GM18861 (cell line): ENCODE data around the gene SPTA1.

Experiments
- ATAC-seq: cut with Tn5 transposase; IDR thresholded peaks from one replicate; pipeline ENCODE4 v1.9.1; 2021; ENCODE audit not compliant: unreplicated experiment

The SPTA1 gene

GRCh38 chr1:158687037-158687436 is 522 bp upstream of the SPTA1 start:
- no peak for ATAC-seq

GRCh38 chr1:158685085-158685484 is 1.4 kb downstream of the SPTA1 start:
- ATAC-seq: no peak

- no peak for ATAC-seq
These were observed 4.9 kb downstream of the SPTA1 start for GRCh38 chr1:158681606-158682005.

GRCh38 chr1:158679289-158679688 is 7.2 kb downstream of the SPTA1 start:
- ATAC-seq: no peak

GRCh38 chr1:158675563-158676323 is 10.8 kb downstream of the SPTA1 start:
- no peak for ATAC-seq

GRCh38 chr1:158674302-158674701 is 12.2 kb downstream of the SPTA1 start:
- no peak for ATAC-seq

GRCh38 chr1:158666037-158666436 is 20.5 kb downstream of the SPTA1 start:
- no peak for ATAC-seq

- ATAC-seq: no peak
These were observed 31.9 kb downstream of the SPTA1 start for GRCh38 chr1:158654571-158654970.

- no peak for ATAC-seq
These were observed 32.4 kb downstream of the SPTA1 start for GRCh38 chr1:158654086-158654485.

- no peak for ATAC-seq
These were observed 33.7 kb downstream of the SPTA1 start for GRCh38 chr1:158652721-158653334.

- ATAC-seq: no peak
These were observed 37.5 kb downstream of the SPTA1 start for GRCh38 chr1:158649052-158649451.

GRCh38 chr1:158646465-158646864 is 40.0 kb downstream of the SPTA1 start:
- ATAC-seq: no peak

GRCh38 chr1:158644449-158644848 is 42.1 kb downstream of the SPTA1 start:
- no peak for ATAC-seq

- ATAC-seq: no peak
These were observed 47.6 kb downstream of the SPTA1 start for GRCh38 chr1:158638904-158639303.

GRCh38 chr1:158638146-158638545 is 48.4 kb downstream of the SPTA1 start:
- no peak for ATAC-seq

GRCh38 chr1:158613764-158614163 is 72.8 kb downstream of the SPTA1 start:
- ATAC-seq: no peak

- no peak for ATAC-seq
These were observed 74.6 kb downstream of the SPTA1 start for GRCh38 chr1:158611916-158612315.

- no peak for ATAC-seq
These were observed 79.2 kb downstream of the SPTA1 start for GRCh38 chr1:158607296-158607695.

- no peak for ATAC-seq
These were observed 81.5 kb downstream of the SPTA1 start, which contains the start of gene OR10Z1 for GRCh38 chr1:158604968-158605367. Gene OR10Z1 (plus strand): TSS chr1:158605268. CDS start chr1:158606439, 1,171 bp downstream.

GRCh38 chr1:158600735-158601134 is 85.8 kb downstream of the SPTA1 start:
- ATAC-seq: no peak

GRCh38 chr1:158586942-158587341 is 99.6 kb downstream of the SPTA1 start:
- no peak for ATAC-seq

- ATAC-seq: no peak
These were observed 102.6 kb downstream of the SPTA1 start for GRCh38 chr1:158583962-158584361.

- no peak for ATAC-seq
These were observed 106.8 kb downstream of the SPTA1 start, which contains the start of gene OR10X1 for GRCh38 chr1:158579733-158580132. Gene OR10X1 (minus strand): TSS chr1:158579899. CDS start chr1:158579899, 0 bp downstream.
